Natural killer cell treated with Interleukin-12 subunit alpha and Interleukin-12 subunit beta and Interleukin-15 and Interleukin-18, amount 100 ng/mL, for 72 hours (primary cell): ENCODE results near the gene TRA2B. TPM values are rescaled to one million over a fixed set of nuclear protein-coding genes. Genes with fewer than 3 reads are reported as not detected.

Experiments
- ATAC-seq, 2 donors: fragments of 150-1000 bp; cut with Tn5 transposase in 1 of 2; sonication (Bioruptor Pico), chemical (Tn5 transposase) in 1 of 2; 2 replicates each; pipeline ENCODE4 v1.10.0; 2021
- DNase-seq: peaks from one replicate; pipeline ENCODE4 v3.0.0; 2022; ENCODE audit warnings: low spot score
- H3K27ac Mint-ChIP-seq, 2 donors: 1 replicate in 1 of 2; 2 replicates in 1 of 2; pipeline ENCODE4 v1.8.0; 2022; ENCODE audit warnings: mixed read lengths in 2 of 2, mild to moderate bottlenecking in 1 of 2, moderate library complexity in 1 of 2
- H3K27me3 Mint-ChIP-seq, 2 donors: 1 replicate in 1 of 2; 2 replicates in 1 of 2; pipeline ENCODE4 v1.8.0; 2022; ENCODE audit warnings: mixed read lengths in 2 of 2
- H3K36me3 Mint-ChIP-seq: one replicate; pipeline ENCODE4 v1.8.0; 2022; ENCODE audit warnings: mixed read lengths
- H3K4me1 Mint-ChIP-seq, 2 donors: 1 replicate in 1 of 2; 2 replicates in 1 of 2; pipeline ENCODE4 v1.8.0; 2022; ENCODE audit warnings: low read depth in 2 of 2, mixed read lengths in 2 of 2, mild to moderate bottlenecking in 1 of 2
- H3K4me3 Mint-ChIP-seq: one replicate; pipeline ENCODE4 v1.8.0; 2022; ENCODE audit warnings: mixed read lengths
- H3K9me3 Mint-ChIP-seq: 2 replicates; pipeline ENCODE4 v1.8.0; 2022; ENCODE audit warnings: mixed read lengths
- total RNA-seq, 2 donors: library from RNA; stranded (reverse); gene quantifications; one replicate each; pipeline ENCODE4 v1.2.3, GENCODE V29; 2022

The TRA2B gene
- total RNA-seq, result 100 to 1,000 TPM; 266 to 286 TPM

GRCh38 chr3:185937689-185938374 lies at the start of gene TRA2B:
Gene TRA2B, minus strand, starts transcription at chr3:185938014. Its CDS starts 154 bp downstream, at chr3:185937860.
- Mint-ChIP-seq H3K9me3 (no peaks in the 10 kb centered on the region), H3K4me3 (peak within 1 kb of the TSS; percentile 98), H3K27me3 (no peaks in the 10 kb centered on the region), H3K36me3 (peaks cover 43% of the 10 kb centered on the region), H3K27ac (peak within 1 kb of the TSS; percentile 99 to 100), H3K4me1 (peaks cover 41 to 42% of the 10 kb centered on the region in 2 donors)
- peak; percentile 98 to 99 for ATAC-seq
- peak; percentile 99 for DNase-seq

GRCh38 chr3:185986198-185986777 lies 48.5 kb upstream of the TRA2B start:
- DNase-seq, result no peak

GRCh38 chr3:185984203-185984602 lies 46.4 kb upstream of the TRA2B start:
- peaks cover 4 to 5% of the 10 kb centered on the region in 2 donors for H3K4me1 Mint-ChIP-seq
- H3K4me3 Mint-ChIP-seq, result no peak overlapping the region
- H3K27me3 Mint-ChIP-seq, result peaks cover 9 to 13% of the 10 kb centered on the region in 2 donors

More at GRCh38 chr3:185986198-185986777, 48.5 kb upstream of the TRA2B start:
- Mint-ChIP-seq H3K27me3 (peaks cover 10 to 20% of the 10 kb centered on the region in 2 donors), H3K4me1 (peaks cover 5 to 7% of the 10 kb centered on the region in 2 donors), H3K4me3 (no peak overlapping the region), H3K36me3 (no peaks in the 10 kb centered on the region), H3K9me3 (no peaks in the 10 kb centered on the region), H3K27ac (peak overlapping the region in 1 of 2 donors; percentile 21)
- ATAC-seq, result no peak

GRCh38 chr3:185983495-185984141 lies 45.8 kb upstream of the TRA2B start:
- Mint-ChIP-seq H3K36me3 (no peaks in the 10 kb centered on the region), H3K27ac (peak overlapping the region in 1 of 2 donors; percentile 15), H3K9me3 (no peaks in the 10 kb centered on the region), H3K27me3 (peaks cover 9 to 13% of the 10 kb centered on the region in 2 donors), H3K4me3 (no peak overlapping the region), H3K4me1 (peaks cover 4 to 7% of the 10 kb centered on the region in 2 donors)
- DNase-seq (peak; percentile 70), ATAC-seq (peak; percentile 75 to 86)

More at GRCh38 chr3:185984203-185984602, 46.4 kb upstream of the TRA2B start:
- ATAC-seq (no peak), DNase-seq (no peak)
- Mint-ChIP-seq H3K36me3 (no peaks in the 10 kb centered on the region), H3K9me3 (no peaks in the 10 kb centered on the region), H3K27ac (no peak overlapping the region)

- Mint-ChIP-seq H3K4me3 (no peak overlapping the region), H3K4me1 (peaks cover 4 to 14% of the 10 kb centered on the region in 2 donors), H3K36me3 (no peaks in the 10 kb centered on the region), H3K27me3 (peaks cover 9 to 13% of the 10 kb centered on the region in 2 donors), H3K9me3 (no peaks in the 10 kb centered on the region), H3K27ac (no peak overlapping the region)
- no peak for DNase-seq
- ATAC-seq, result no peak
Measured at GRCh38 chr3:185982632-185983031, 44.8 kb upstream of the TRA2B start.

GRCh38 chr3:185981621-185982020 lies 43.8 kb upstream of the TRA2B start:
- Mint-ChIP-seq H3K27ac (no peak overlapping the region), H3K36me3 (no peaks in the 10 kb centered on the region), H3K4me3 (no peak overlapping the region), H3K9me3 (no peaks in the 10 kb centered on the region), H3K27me3 (peaks cover 9 to 13% of the 10 kb centered on the region in 2 donors), H3K4me1 (peaks cover 12 to 23% of the 10 kb centered on the region in 2 donors)
- no peak for ATAC-seq
- DNase-seq, result no peak

- Mint-ChIP-seq H3K27me3 (peaks cover 13% of the 10 kb centered on the region in 2 donors), H3K9me3 (no peaks in the 10 kb centered on the region), H3K36me3 (no peaks in the 10 kb centered on the region), H3K4me3 (no peak overlapping the region), H3K4me1 (peaks cover 12 to 23% of the 10 kb centered on the region in 2 donors), H3K27ac (no peak overlapping the region)
- DNase-seq, result no peak
- ATAC-seq, result no peak
Measured at GRCh38 chr3:185979721-185980121, 41.9 kb upstream of the TRA2B start.

- Mint-ChIP-seq H3K27ac (peak overlapping the region in 1 of 2 donors; percentile 72), H3K4me1 (peaks cover 10 to 21% of the 10 kb centered on the region in 2 donors), H3K9me3 (no peaks in the 10 kb centered on the region), H3K36me3 (no peaks in the 10 kb centered on the region), H3K27me3 (peaks cover 5 to 11% of the 10 kb centered on the region in 2 donors), H3K4me3 (no peak overlapping the region)
- ATAC-seq, result no peak
- DNase-seq, result no peak
Measured at GRCh38 chr3:185978516-185978915, 40.7 kb upstream of the TRA2B start.

GRCh38 chr3:185977679-185978040 lies 39.8 kb upstream of the TRA2B start:
- peak overlapping the region in 1 of 2 donors; percentile 23 for H3K27ac Mint-ChIP-seq
- no peak for DNase-seq
- peaks cover 8 to 18% of the 10 kb centered on the region in 2 donors for H3K4me1 Mint-ChIP-seq
- H3K4me3 Mint-ChIP-seq, result peak overlapping the region; percentile 61
- no peak for ATAC-seq
- peaks cover 0 to 9% of the 10 kb centered on the region in 2 donors for H3K27me3 Mint-ChIP-seq
- no peaks in the 10 kb centered on the region for H3K36me3 Mint-ChIP-seq
- H3K9me3 Mint-ChIP-seq, result no peaks in the 10 kb centered on the region

- H3K27me3 Mint-ChIP-seq, result peaks cover 0 to 9% of the 10 kb centered on the region in 2 donors
Measured at GRCh38 chr3:185976977-185977678, 39.3 kb upstream of the TRA2B start.

GRCh38 chr3:185976100-185976499 lies 38.3 kb upstream of the TRA2B start:
- peaks cover 8 to 18% of the 10 kb centered on the region in 2 donors for H3K4me1 Mint-ChIP-seq
- no peak overlapping the region for H3K27ac Mint-ChIP-seq
- no peak for DNase-seq
- H3K9me3 Mint-ChIP-seq, result no peaks in the 10 kb centered on the region
- peaks cover 0 to 9% of the 10 kb centered on the region in 2 donors for H3K27me3 Mint-ChIP-seq
- H3K36me3 Mint-ChIP-seq, result no peaks in the 10 kb centered on the region
- ATAC-seq, result no peak
- H3K4me3 Mint-ChIP-seq, result no peak overlapping the region

More at GRCh38 chr3:185976977-185977678, 39.3 kb upstream of the TRA2B start:
- Mint-ChIP-seq H3K27ac (peak overlapping the region in 1 of 2 donors; percentile 23), H3K4me3 (peak overlapping the region; percentile 61), H3K4me1 (peaks cover 8 to 18% of the 10 kb centered on the region in 2 donors), H3K9me3 (no peaks in the 10 kb centered on the region), H3K36me3 (no peaks in the 10 kb centered on the region)
- DNase-seq (peak; percentile 90), ATAC-seq (peak; percentile 87 to 92)

GRCh38 chr3:185971579-185971978 lies 33.8 kb upstream of the TRA2B start:
- Mint-ChIP-seq H3K36me3 (no peaks in the 10 kb centered on the region), H3K9me3 (no peaks in the 10 kb centered on the region), H3K27ac (no peak overlapping the region), H3K4me3 (no peak overlapping the region), H3K27me3 (peaks cover 8 to 13% of the 10 kb centered on the region in 2 donors), H3K4me1 (no peaks in the 10 kb centered on the region)
- DNase-seq, result no peak
- ATAC-seq, result peak in 1 of 2 donors; percentile 36

- H3K9me3 Mint-ChIP-seq, result no peaks in the 10 kb centered on the region
- ATAC-seq, result no peak
- no peak overlapping the region for H3K4me3 Mint-ChIP-seq
- no peaks in the 10 kb centered on the region for H3K36me3 Mint-ChIP-seq
- DNase-seq, result no peak
- H3K4me1 Mint-ChIP-seq, result no peaks in the 10 kb centered on the region
- H3K27ac Mint-ChIP-seq, result no peak overlapping the region
- H3K27me3 Mint-ChIP-seq, result peaks cover 3 to 17% of the 10 kb centered on the region in 2 donors
Measured at GRCh38 chr3:185968168-185968567, 30.4 kb upstream of the TRA2B start.
